Activated naive CD8-positive, alpha-beta T cell treated with anti-CD3 and anti-CD28 coated beads, Interleukin-2, amount 10 ng/mL, durations not matched to agents 7 days and 5 days (primary cell): ENCODE data around the gene PACS2. TPM values are rescaled to one million over a fixed set of nuclear protein-coding genes. Genes with fewer than 3 reads are reported as not detected.
A peak's percentile ranks its signal among the peaks of the same experiment; 100 is the strongest.

Source experiments
- ATAC-seq: fragments of 150-1000 bp; cut with Tn5 transposase; one replicate; pipeline ENCODE4 v1.10.0; 2021; ENCODE audit warnings: low read depth, moderate library complexity
- POLR2A ChIA-PET: fragments of 350-600 bp; sonication (Branson Sonifier 250); formaldehyde crosslinking; loops from one replicate; lab custom pipeline; 2021; ENCODE audit warnings: antibody characterized with exemption; lab: Charles Lee
- DNase-seq: peaks from one replicate; pipeline ENCODE4 v3.0.0; 2021
- H3K27ac Mint-ChIP-seq: one replicate; pipeline ENCODE4 v1.8.0; 2022; ENCODE audit warnings: mild to moderate bottlenecking, mixed read lengths
- H3K27me3 Mint-ChIP-seq: one replicate; pipeline ENCODE4 v1.8.0; 2022; ENCODE audit warnings: mild to moderate bottlenecking, moderate library complexity, mixed read lengths
- H3K36me3 Mint-ChIP-seq: one replicate; pipeline ENCODE4 v1.8.0; 2021; ENCODE audit warnings: mild to moderate bottlenecking, mixed read lengths
- H3K4me1 Mint-ChIP-seq: one replicate; pipeline ENCODE4 v1.8.0; 2021; ENCODE audit warnings: mixed read lengths
- H3K4me3 Mint-ChIP-seq: one replicate; pipeline ENCODE4 v1.8.0; 2022; ENCODE audit warnings: mild to moderate bottlenecking, moderate library complexity, mixed read lengths
- H3K9me3 Mint-ChIP-seq: one replicate; pipeline ENCODE4 v1.8.0; 2021; ENCODE audit warnings: mixed read lengths
- total RNA-seq, 2 experiments: library from RNA; stranded (reverse); gene quantifications; one replicate each; pipeline ENCODE4 v1.2.3, GENCODE V29; 2021

PACS2 gene
- total RNA-seq, 2 experiments from 2014 or later: 51.6 to 54.7 TPM

- Mint-ChIP-seq H3K4me3 (no peak overlapping the region), H3K36me3 (no peaks in the 10 kb centered on the region), H3K27me3 (peaks cover 22% of the 10 kb centered on the region), H3K9me3 (no peaks in the 10 kb centered on the region), H3K4me1 (peaks cover 13% of the 10 kb centered on the region), H3K27ac (no peak overlapping the region)
- no peak for DNase-seq
- no peak for ATAC-seq
- POLR2A ChIA-PET: no interaction called here
Observed at GRCh38 chr14:105416671-105417070, 102.1 kb downstream of the PACS2 start.

- ATAC-seq (no peak), DNase-seq (no peak)
- H3K4me1 Mint-ChIP-seq: peaks cover 20% of the 10 kb centered on the region
- H3K36me3 Mint-ChIP-seq: no peaks in the 10 kb centered on the region
- H3K27me3 Mint-ChIP-seq: peaks cover 14% of the 10 kb centered on the region
- H3K9me3 Mint-ChIP-seq: no peaks in the 10 kb centered on the region
- POLR2A ChIA-PET: interaction anchor here (0.5 to 1.2 kb wide), 4 partner anchors 10 to 72 kb away, joined by 3 to 6 read pairs (median 6); no protein-coding TSS in a partner anchor
- no peak overlapping the region for H3K27ac Mint-ChIP-seq
- no peak overlapping the region for H3K4me3 Mint-ChIP-seq
Observed at GRCh38 chr14:105417690-105418121, 103.2 kb downstream of the PACS2 start.

GRCh38 chr14:105418269-105419194 is 104.0 kb downstream of the PACS2 start:
- POLR2A ChIA-PET: interaction anchor here (0.5 to 1.2 kb wide), 3 partner anchors 9 to 71 kb away, joined by 3 to 6 read pairs (median 5); no protein-coding TSS in a partner anchor
- H3K27ac Mint-ChIP-seq: peak overlapping the region; percentile 78
- H3K27me3 Mint-ChIP-seq: peaks cover 7% of the 10 kb centered on the region
- no peaks in the 10 kb centered on the region for H3K36me3 Mint-ChIP-seq
- DNase-seq: no peak
- ATAC-seq: no peak
- H3K4me1 Mint-ChIP-seq: peaks cover 22% of the 10 kb centered on the region
- H3K9me3 Mint-ChIP-seq: no peaks in the 10 kb centered on the region
- H3K4me3 Mint-ChIP-seq: peak overlapping the region; percentile 70

- Mint-ChIP-seq H3K36me3 (no peaks in the 10 kb centered on the region), H3K4me3 (peak within 1 kb of the TSS; percentile 93), H3K27me3 (no peaks in the 10 kb centered on the region), H3K4me1 (peaks cover 24% of the 10 kb centered on the region), H3K9me3 (no peaks in the 10 kb centered on the region), H3K27ac (peak within 1 kb of the TSS; percentile 89)
- POLR2A ChIA-PET: interaction anchor here (0.6 to 1.2 kb wide), 2 partner anchors 8 to 66 kb away, joined by 5 to 9 read pairs; no protein-coding TSS in a partner anchor
- DNase-seq (peak; percentile 76), ATAC-seq (peak; percentile 51)
Observed at GRCh38 chr14:105419195-105420091, 104.9 kb downstream of the PACS2 start, which contains the start of gene MTA1. Gene MTA1, plus strand, starts transcription at chr14:105419827. Its CDS starts 209 bp downstream, at chr14:105420036.

GRCh38 chr14:105420101-105420973 is 105.8 kb downstream of the PACS2 start:
- no peaks in the 10 kb centered on the region for H3K27me3 Mint-ChIP-seq

GRCh38 chr14:105420974-105421674 is 106.6 kb downstream of the PACS2 start:
- ATAC-seq (no peak), DNase-seq (no peak)
- Mint-ChIP-seq H3K27me3 (no peaks in the 10 kb centered on the region), H3K36me3 (no peaks in the 10 kb centered on the region), H3K27ac (peak overlapping the region; percentile 89), H3K4me1 (peaks cover 26% of the 10 kb centered on the region), H3K9me3 (no peaks in the 10 kb centered on the region), H3K4me3 (peak overlapping the region; percentile 93)
- POLR2A ChIA-PET: interaction anchor here (0.9 to 1.1 kb wide), 2 partner anchors 17 to 24 kb away, joined by 3 to 4 read pairs; no protein-coding TSS in a partner anchor

More at GRCh38 chr14:105420101-105420973, 105.8 kb downstream of the PACS2 start:
- DNase-seq (no peak), ATAC-seq (peak; percentile 12)
- POLR2A ChIA-PET: interaction anchor here (0.9 to 1.1 kb wide), 2 partner anchors 16 to 23 kb away, joined by 3 to 4 read pairs; no protein-coding TSS in a partner anchor
- H3K4me3 Mint-ChIP-seq: peak overlapping the region; percentile 93
- peak overlapping the region; percentile 89 for H3K27ac Mint-ChIP-seq
- peaks cover 25% of the 10 kb centered on the region for H3K4me1 Mint-ChIP-seq
- H3K9me3 Mint-ChIP-seq: no peaks in the 10 kb centered on the region
- H3K36me3 Mint-ChIP-seq: no peaks in the 10 kb centered on the region

- H3K27me3 Mint-ChIP-seq: no peaks in the 10 kb centered on the region
- no peaks in the 10 kb centered on the region for H3K9me3 Mint-ChIP-seq
- DNase-seq: peak; percentile 48
- H3K4me3 Mint-ChIP-seq: peak overlapping the region; percentile 93
- ATAC-seq: peak; percentile 10
- POLR2A ChIA-PET: interaction anchor here (0.9 to 1.1 kb wide), 2 partner anchors 10 to 18 kb away, joined by 3 to 5 read pairs; no protein-coding TSS in a partner anchor
- peak overlapping the region; percentile 81 for H3K27ac Mint-ChIP-seq
- peaks cover 3% of the 10 kb centered on the region for H3K36me3 Mint-ChIP-seq
- H3K4me1 Mint-ChIP-seq: peaks cover 24% of the 10 kb centered on the region
Observed at GRCh38 chr14:105421723-105422615, 107.4 kb downstream of the PACS2 start.

- DNase-seq (no peak), ATAC-seq (no peak)
- Mint-ChIP-seq H3K9me3 (no peaks in the 10 kb centered on the region), H3K4me1 (peaks cover 24% of the 10 kb centered on the region), H3K4me3 (no peak overlapping the region), H3K36me3 (peaks cover 9% of the 10 kb centered on the region), H3K27me3 (no peaks in the 10 kb centered on the region), H3K27ac (peak overlapping the region; percentile 6)
- POLR2A ChIA-PET: interaction anchor here (0.9 kb wide), 1 partner anchor 9 kb away, joined by 5 read pairs; no protein-coding TSS in a partner anchor
Observed at GRCh38 chr14:105422695-105423487, 108.3 kb downstream of the PACS2 start.

- Mint-ChIP-seq H3K36me3 (peaks cover 13% of the 10 kb centered on the region), H3K4me3 (no peak overlapping the region), H3K27me3 (no peaks in the 10 kb centered on the region), H3K27ac (no peak overlapping the region), H3K4me1 (peaks cover 24% of the 10 kb centered on the region), H3K9me3 (no peaks in the 10 kb centered on the region)
- DNase-seq (no peak), ATAC-seq (no peak)
- POLR2A ChIA-PET: no interaction called here
Observed at GRCh38 chr14:105423488-105424195, 109.1 kb downstream of the PACS2 start.

GRCh38 chr14:105424861-105425260 is 110.3 kb downstream of the PACS2 start:
- peaks cover 24% of the 10 kb centered on the region for H3K4me1 Mint-ChIP-seq
- no peak overlapping the region for H3K27ac Mint-ChIP-seq
- POLR2A ChIA-PET: no interaction called here
- H3K4me3 Mint-ChIP-seq: no peak overlapping the region
- ATAC-seq: no peak
- peaks cover 18% of the 10 kb centered on the region for H3K36me3 Mint-ChIP-seq
- DNase-seq: no peak
- H3K9me3 Mint-ChIP-seq: no peaks in the 10 kb centered on the region
- no peaks in the 10 kb centered on the region for H3K27me3 Mint-ChIP-seq
